Mesendoderm (in vitro differentiated cells): Measurements from ENCODE around the gene SLC5A12.
A peak's percentile ranks its signal among the peaks of the same experiment; 100 is the strongest.
"Not testable (repeated sequence)": the region's sequence is repeated elsewhere in the genome, so short reads cannot be mapped to it uniquely, and the experiment has no call there.

ENCODE experiments used
- DNase-seq: peaks from one replicate; pipeline ENCODE4 v3.0.0; 2013
- H2AK5ac ChIP-seq: 2 replicates; pipeline ENCODE4 v1.6.1; 2013; ENCODE audit warnings: low read length, inconsistent platforms
- H2BK120ac ChIP-seq: 2 replicates; pipeline ENCODE4 v1.6.1; 2013; ENCODE audit warnings: low read depth, mild to moderate bottlenecking, low read length, moderate library complexity, mixed read lengths
- H2BK15ac ChIP-seq: replicated peaks from 2 replicates; pipeline ENCODE4 v1.6.1; 2013; ENCODE audit warnings: low read depth, mild to moderate bottlenecking, moderate library complexity
- H2BK5ac ChIP-seq: 2 replicates; pipeline ENCODE4 v1.6.1; 2013; ENCODE audit warnings: low read length, inconsistent platforms
- H3K18ac ChIP-seq: 2 replicates; pipeline ENCODE4 v1.6.1; 2013; ENCODE audit warnings: mild to moderate bottlenecking, low read length, mixed read lengths
- H3K23ac ChIP-seq: one replicate; pipeline ENCODE4 v1.6.1; 2013; ENCODE audit warnings: low read length
- H3K27ac ChIP-seq: 2 replicates; pipeline ENCODE4 v1.5.1; 2013; ENCODE audit warnings: low read depth, mild to moderate bottlenecking, inconsistent platforms, low read length, moderate library complexity
- H3K27me3 ChIP-seq: 2 replicates; pipeline ENCODE4 v1.6.1; 2013; ENCODE audit warnings: low read length, control low read depth, mild to moderate bottlenecking, inconsistent platforms; ENCODE audit not compliant: insufficient read depth, poor library complexity
- H3K36me3 ChIP-seq: 2 replicates; pipeline ENCODE4 v1.6.1; 2013; ENCODE audit warnings: low read length, inconsistent platforms; ENCODE audit not compliant: control insufficient read depth, insufficient read depth
- H3K4ac ChIP-seq: one replicate; pipeline ENCODE4 v1.6.1; 2013; ENCODE audit warnings: low read depth, mild to moderate bottlenecking, low read length, moderate library complexity
- H3K4me1 ChIP-seq: 2 replicates; pipeline ENCODE4 v1.6.1; 2013; ENCODE audit warnings: low read depth, low read length, inconsistent platforms; ENCODE audit not compliant: control insufficient read depth
- H3K4me2 ChIP-seq: 2 replicates; pipeline ENCODE4 v1.6.1; 2013; ENCODE audit warnings: low read length
- H3K4me3 ChIP-seq: 2 replicates; pipeline ENCODE4 v1.5.1; 2013; ENCODE audit warnings: mild to moderate bottlenecking, low read length
- H3K56ac ChIP-seq: one replicate; pipeline ENCODE4 v1.6.1; 2013; ENCODE audit warnings: low read length
- H3K79me1 ChIP-seq: 2 replicates; pipeline ENCODE4 v1.6.1; 2013; ENCODE audit warnings: low read length, inconsistent platforms
- H3K79me2 ChIP-seq: 2 replicates; pipeline ENCODE4 v1.6.1; 2013; ENCODE audit warnings: mild to moderate bottlenecking, low read length; ENCODE audit not compliant: control insufficient read depth, insufficient read depth
- H3K9ac ChIP-seq: 2 replicates; pipeline ENCODE4 v1.6.1; 2013; ENCODE audit warnings: low read length, inconsistent platforms
- H4K5ac ChIP-seq: one replicate; pipeline ENCODE4 v1.6.1; 2013; ENCODE audit warnings: low read length
- H4K8ac ChIP-seq: one replicate; pipeline ENCODE4 v1.6.1; 2013; ENCODE audit warnings: low read depth, mild to moderate bottlenecking, control low read depth, low read length, moderate library complexity
- WGBS: extraction: QIAGEN DNeasy Blood & Tissue Kit; methylation state at CpG from one replicate; pipeline ENCODE4 v1.1.7; 2013; ENCODE audit warnings: low lambda C conversion rate, missing lambda C conversion rate; ENCODE audit not compliant: insufficient coverage; ENCODE audit errors: extremely low coverage; 5-methylcytosine and 5-hydroxymethylcytosine counted together

SLC5A12 gene

GRCh38 chr11:26665036-26665435, 56.8 kb downstream of the SLC5A12 start:
- Histone ChIP-seq H2BK120ac (no peak overlapping the region), H3K27ac (no peak overlapping the region), H3K27me3 (no peaks in the 10 kb centered on the region), H2BK15ac (no peak overlapping the region), H3K56ac (no peak overlapping the region), H3K18ac (no peak overlapping the region), H4K8ac (no peak overlapping the region), H2AK5ac (no peak overlapping the region), H3K79me1 (no peaks in the 10 kb centered on the region), H3K9ac (no peak overlapping the region), H3K4me2 (no peak overlapping the region), H2BK5ac (no peak overlapping the region), H4K5ac (no peak overlapping the region), H3K4me1 (no peaks in the 10 kb centered on the region), H3K23ac (no peak overlapping the region), H3K79me2 (no peaks in the 10 kb centered on the region), H3K4ac (no peak overlapping the region), H3K4me3 (no peak overlapping the region), H3K36me3 (no peaks in the 10 kb centered on the region)
- no peak for DNase-seq
- no CpG with 5 or more reads among the region's 2 CpGs for WGBS

- no peak overlapping the region for H4K5ac ChIP-seq
- H3K56ac ChIP-seq: no peak overlapping the region
- WGBS: no CpG with 5 or more reads among the region's 1 CpG
- no peak overlapping the region for H2BK5ac ChIP-seq
- no peaks in the 10 kb centered on the region for H3K79me2 ChIP-seq
- no peaks in the 10 kb centered on the region for H3K79me1 ChIP-seq
- H4K8ac ChIP-seq: no peak overlapping the region
- H3K27me3 ChIP-seq: no peaks in the 10 kb centered on the region
- H3K4me1 ChIP-seq: no peaks in the 10 kb centered on the region
- no peak overlapping the region for H2BK120ac ChIP-seq
- DNase-seq: no peak
- H2BK15ac ChIP-seq: no peak overlapping the region
- no peak overlapping the region for H3K4me3 ChIP-seq
- H3K4me2 ChIP-seq: no peak overlapping the region
- no peaks in the 10 kb centered on the region for H3K36me3 ChIP-seq
- no peak overlapping the region for H3K4ac ChIP-seq
- H2AK5ac ChIP-seq: no peak overlapping the region
- H3K23ac ChIP-seq: no peak overlapping the region
- no peak overlapping the region for H3K27ac ChIP-seq
- no peak overlapping the region for H3K9ac ChIP-seq
- H3K18ac ChIP-seq: no peak overlapping the region
Observed at GRCh38 chr11:26662916-26663315, 58.9 kb downstream of the SLC5A12 start.

GRCh38 chr11:26655287-26655686, 66.6 kb downstream of the SLC5A12 start:
- Histone ChIP-seq H3K18ac (no peak overlapping the region), H3K27ac (no peak overlapping the region), H2AK5ac (no peak overlapping the region), H3K79me1 (no peaks in the 10 kb centered on the region), H2BK15ac (no peak overlapping the region), H3K4me2 (no peak overlapping the region), H3K4ac (no peak overlapping the region), H3K36me3 (no peaks in the 10 kb centered on the region), H4K8ac (no peak overlapping the region), H3K4me3 (no peak overlapping the region), H3K79me2 (no peaks in the 10 kb centered on the region), H3K27me3 (no peaks in the 10 kb centered on the region), H2BK5ac (no peak overlapping the region), H3K23ac (no peak overlapping the region), H2BK120ac (no peak overlapping the region), H3K9ac (no peak overlapping the region), H3K56ac (no peak overlapping the region), H3K4me1 (no peaks in the 10 kb centered on the region), H4K5ac (no peak overlapping the region)
- DNase-seq: no peak
- WGBS: no CpG with 5 or more reads among the region's 2 CpGs

- no peaks in the 10 kb centered on the region for H3K36me3 ChIP-seq
- H2BK120ac ChIP-seq: no peak overlapping the region
- H2AK5ac ChIP-seq: no peak overlapping the region
- H2BK5ac ChIP-seq: no peak overlapping the region
- H3K4me1 ChIP-seq: no peaks in the 10 kb centered on the region
- H3K56ac ChIP-seq: no peak overlapping the region
- H2BK15ac ChIP-seq: no peak overlapping the region
- no peak overlapping the region for H3K4me2 ChIP-seq
- no peaks in the 10 kb centered on the region for H3K79me1 ChIP-seq
- H3K79me2 ChIP-seq: no peaks in the 10 kb centered on the region
- no peak overlapping the region for H4K8ac ChIP-seq
- H3K18ac ChIP-seq: no peak overlapping the region
- no peak overlapping the region for H3K4ac ChIP-seq
- H4K5ac ChIP-seq: no peak overlapping the region
- no peak overlapping the region for H3K4me3 ChIP-seq
- H3K27ac ChIP-seq: no peak overlapping the region
- H3K9ac ChIP-seq: no peak overlapping the region
- WGBS: no CpG with 5 or more reads among the region's 6 CpGs
- H3K27me3 ChIP-seq: no peaks in the 10 kb centered on the region
- no peak for DNase-seq
- H3K23ac ChIP-seq: no peak overlapping the region
Observed at GRCh38 chr11:26651916-26652315, 69.9 kb downstream of the SLC5A12 start.

GRCh38 chr11:26649884-26650283, 72.0 kb downstream of the SLC5A12 start:
- Histone ChIP-seq H3K4me3 (no peak overlapping the region), H3K4me2 (no peak overlapping the region), H3K27ac (no peak overlapping the region), H4K8ac (no peak overlapping the region), H3K79me2 (no peaks in the 10 kb centered on the region), H3K9ac (no peak overlapping the region), H3K56ac (no peak overlapping the region), H3K4ac (no peak overlapping the region), H3K23ac (no peak overlapping the region), H4K5ac (no peak overlapping the region), H3K4me1 (no peaks in the 10 kb centered on the region), H2BK5ac (no peak overlapping the region), H2BK120ac (no peak overlapping the region), H3K27me3 (no peaks in the 10 kb centered on the region), H2AK5ac (no peak overlapping the region), H3K18ac (no peak overlapping the region), H3K79me1 (no peaks in the 10 kb centered on the region), H3K36me3 (no peaks in the 10 kb centered on the region), H2BK15ac (no peak overlapping the region)
- WGBS: no CpG with 5 or more reads among the region's 8 CpGs
- DNase-seq: peak; percentile 83

GRCh38 chr11:26643314-26643713, 78.5 kb downstream of the SLC5A12 start:
- H3K4ac ChIP-seq, H3K27me3 ChIP-seq, H3K23ac ChIP-seq, H3K4me2 ChIP-seq, H2BK15ac ChIP-seq, H3K4me3 ChIP-seq, H4K5ac ChIP-seq, H3K4me1 ChIP-seq, H3K18ac ChIP-seq, H3K56ac ChIP-seq, H2AK5ac ChIP-seq, DNase-seq, H3K9ac ChIP-seq, H3K79me1 ChIP-seq, H4K8ac ChIP-seq, H3K79me2 ChIP-seq, H3K27ac ChIP-seq, H2BK120ac ChIP-seq, H2BK5ac ChIP-seq, H3K36me3 ChIP-seq: not testable (repeated sequence)
- WGBS: no CpG with 5 or more reads among the region's 10 CpGs
